NCI-H446 treated with DMSO at 0.1 percent for 48 hours (cell line): ENCODE data around the gene FNIP2.
"Not testable (repeated sequence)": the region's sequence is repeated elsewhere in the genome, so short reads cannot be mapped to it uniquely, and the experiment has no call there.

ENCODE experiments used
- DNase-seq: peaks from one replicate; lab custom pipeline; 2025; lab: John Stamatoyannopoulos, UW

The FNIP2 gene

GRCh38 chr4:158793021-158793420 is 24.2 kb downstream of the FNIP2 start:
- no peak for DNase-seq

GRCh38 chr4:158793430-158793829 is 24.6 kb downstream of the FNIP2 start:
- DNase-seq: not testable (repeated sequence)

GRCh38 chr4:158796370-158797140 is 27.7 kb downstream of the FNIP2 start:
- DNase-seq: no peak

GRCh38 chr4:158798062-158798461 is 29.2 kb downstream of the FNIP2 start:
- DNase-seq: no peak

GRCh38 chr4:158799013-158799770 is 30.4 kb downstream of the FNIP2 start:
- no peak for DNase-seq

GRCh38 chr4:158799856-158800255 is 31.0 kb downstream of the FNIP2 start:
- DNase-seq: no peak

GRCh38 chr4:158801066-158801465 is 32.2 kb downstream of the FNIP2 start:
- no peak for DNase-seq

- DNase-seq: no peak
These were observed 32.9 kb downstream of the FNIP2 start for GRCh38 chr4:158801677-158802076.

GRCh38 chr4:158802914-158803313 is 34.1 kb downstream of the FNIP2 start:
- DNase-seq: no peak

- DNase-seq: peak; percentile 88
These were observed 37.0 kb downstream of the FNIP2 start for GRCh38 chr4:158805635-158806471.

GRCh38 chr4:158807691-158808090 is 38.9 kb downstream of the FNIP2 start:
- no peak for DNase-seq

GRCh38 chr4:158808399-158808798 is 39.6 kb downstream of the FNIP2 start:
- no peak for DNase-seq

GRCh38 chr4:158809208-158809607 is 40.4 kb downstream of the FNIP2 start:
- DNase-seq: not testable (repeated sequence)

- DNase-seq: no peak
These were observed 41.0 kb downstream of the FNIP2 start for GRCh38 chr4:158809611-158810486.

- no peak for DNase-seq
These were observed 41.8 kb downstream of the FNIP2 start for GRCh38 chr4:158810487-158811215.

- DNase-seq: no peak
These were observed 42.4 kb downstream of the FNIP2 start for GRCh38 chr4:158811216-158811540.

- no peak for DNase-seq
These were observed 42.9 kb downstream of the FNIP2 start for GRCh38 chr4:158811704-158812103.

GRCh38 chr4:158812133-158812532 is 43.3 kb downstream of the FNIP2 start:
- DNase-seq: no peak

GRCh38 chr4:158812543-158812942 is 43.7 kb downstream of the FNIP2 start:
- no peak for DNase-seq

- no peak for DNase-seq
These were observed 44.3 kb downstream of the FNIP2 start for GRCh38 chr4:158813113-158813512.

GRCh38 chr4:158814207-158814606 is 45.4 kb downstream of the FNIP2 start:
- no peak for DNase-seq
